H9 (cell line): ENCODE measurements around the gene SIX3. TPM values are rescaled to one million over a fixed set of nuclear protein-coding genes. Genes with fewer than 3 reads are reported as not detected.

Experiments
- DNase-seq: peaks from one replicate; pipeline ENCODE4 v3.0.0-alpha.2; 2017
- H2AFZ ChIP-seq: one replicate; pipeline ENCODE4 v1.6.1; 2013; ENCODE audit warnings: mild to moderate bottlenecking, low read length, control low read depth, moderate library complexity
- H2AK5ac ChIP-seq: 2 replicates; pipeline ENCODE4 v1.6.1; 2013; ENCODE audit warnings: low read length, control low read depth, mixed read lengths; ENCODE audit not compliant: insufficient read length
- H2BK120ac ChIP-seq: one replicate; pipeline ENCODE4 v1.6.1; 2013; ENCODE audit warnings: low read depth, mild to moderate bottlenecking, low read length, control low read depth, inconsistent platforms; ENCODE audit not compliant: poor library complexity, severe bottlenecking
- H2BK12ac ChIP-seq: 2 replicates; pipeline ENCODE4 v1.6.1; 2013; ENCODE audit warnings: low read length, control low read depth, mixed read lengths, low read depth; ENCODE audit not compliant: insufficient read length
- H2BK15ac ChIP-seq: 2 replicates; pipeline ENCODE4 v1.6.1; 2013; ENCODE audit warnings: low read depth, low read length, control low read depth
- H2BK20ac ChIP-seq: one replicate; pipeline ENCODE4 v1.6.1; 2013; ENCODE audit warnings: low read depth, mild to moderate bottlenecking, low read length, control low read depth, inconsistent platforms; ENCODE audit not compliant: poor library complexity, severe bottlenecking
- H2BK5ac ChIP-seq: 2 replicates; pipeline ENCODE4 v1.6.1; 2013; ENCODE audit warnings: low read length, control low read depth, mixed read lengths; ENCODE audit not compliant: insufficient read length
- H3K14ac ChIP-seq: 2 replicates; pipeline ENCODE4 v1.6.1; 2013; ENCODE audit warnings: low read length, control low read depth; ENCODE audit not compliant: insufficient read depth
- H3K18ac ChIP-seq: 2 replicates; pipeline ENCODE4 v1.6.1; 2013; ENCODE audit warnings: low read depth, mild to moderate bottlenecking, mixed read lengths, low read length, control low read depth; ENCODE audit not compliant: insufficient read length
- H3K23ac ChIP-seq: 2 replicates; pipeline ENCODE4 v1.6.1; 2013; ENCODE audit warnings: low read length, control low read depth, mixed read lengths, low read depth; ENCODE audit not compliant: insufficient read length
- H3K23me2 ChIP-seq: 2 replicates; pipeline ENCODE4 v1.6.1; 2013; ENCODE audit warnings: low read depth, mild to moderate bottlenecking, mixed read lengths, low read length, control low read depth; ENCODE audit not compliant: insufficient read length, poor library complexity, severe bottlenecking
- H3K27ac ChIP-seq: 2 replicates; pipeline ENCODE4 v1.5.1; 2013; ENCODE audit warnings: low read length, control low read depth, mixed read lengths, low read depth; ENCODE audit not compliant: insufficient read length
- H3K27me3 ChIP-seq: 2 replicates; pipeline ENCODE4 v1.6.1; 2013; ENCODE audit warnings: low read length, control low read depth, inconsistent platforms; ENCODE audit not compliant: insufficient read depth
- H3K4ac ChIP-seq: 2 replicates; pipeline ENCODE4 v1.6.1; 2013; ENCODE audit warnings: low read depth, mild to moderate bottlenecking, control low read depth, inconsistent platforms, low read length, moderate library complexity
- H3K4me1 ChIP-seq: 2 replicates; pipeline ENCODE4 v1.6.1; 2013; ENCODE audit warnings: low read length, control low read depth, inconsistent platforms; ENCODE audit not compliant: insufficient read depth
- H3K4me2 ChIP-seq: 2 replicates; pipeline ENCODE4 v1.6.1; 2013; ENCODE audit warnings: low read length, control low read depth, mixed read lengths; ENCODE audit not compliant: insufficient read length, insufficient read depth
- H3K56ac ChIP-seq: 2 replicates; pipeline ENCODE4 v1.6.1; 2013; ENCODE audit warnings: low read depth, mild to moderate bottlenecking, mixed read lengths, low read length, control low read depth; ENCODE audit not compliant: insufficient read length
- H3K79me1 ChIP-seq: 2 replicates; pipeline ENCODE4 v1.6.1; 2013; ENCODE audit warnings: low read depth, mild to moderate bottlenecking, moderate library complexity, low read length, control low read depth, inconsistent platforms; ENCODE audit not compliant: insufficient read depth, poor library complexity, severe bottlenecking
- H3K79me2 ChIP-seq: 2 replicates; pipeline ENCODE4 v1.6.1; 2013; ENCODE audit warnings: low read length, control low read depth, inconsistent platforms; ENCODE audit not compliant: insufficient read depth
- H3K9ac ChIP-seq: 2 replicates; pipeline ENCODE4 v1.6.1; 2013; ENCODE audit warnings: low read length, control low read depth, mixed read lengths; ENCODE audit not compliant: insufficient read length; ENCODE audit errors: extremely low read depth
- H3K9me3 ChIP-seq: one replicate; pipeline ENCODE4 v1.6.1; 2013; ENCODE audit warnings: low read depth, low read length, inconsistent platforms; ENCODE audit not compliant: control insufficient read depth
- H3T11ph ChIP-seq: one replicate; pipeline ENCODE4 v1.6.1; 2013; ENCODE audit warnings: mild to moderate bottlenecking, low read length, control low read depth, inconsistent platforms
- H4K20me1 ChIP-seq: one replicate; pipeline ENCODE4 v1.6.1; 2013; ENCODE audit not compliant: control insufficient read depth, insufficient read length, insufficient read depth
- H4K5ac ChIP-seq: 2 replicates; pipeline ENCODE4 v1.6.1; 2013; ENCODE audit warnings: low read depth, mild to moderate bottlenecking, mixed read lengths, low read length, control low read depth; ENCODE audit not compliant: insufficient read length
- H4K8ac ChIP-seq: replicated peaks from 2 replicates; pipeline ENCODE4 v1.6.1; 2013; ENCODE audit warnings: low read length, control low read depth, mixed read lengths, low read depth; ENCODE audit not compliant: insufficient read length
- H4K91ac ChIP-seq: 2 replicates; pipeline ENCODE4 v1.6.1; 2013; ENCODE audit warnings: low read depth, mild to moderate bottlenecking, moderate library complexity, mixed read lengths, low read length, control low read depth; ENCODE audit not compliant: insufficient read length
- H3K27ac Mint-ChIP-seq, 3 experiments: 2 replicates in 2 of 3; 3 replicates in 1 of 3; pipeline ENCODE4 v1.8.0; 2020 to 2021; ENCODE audit warnings: mixed read lengths in 3 of 3, mild to moderate bottlenecking in 1 of 3, moderate library complexity in 1 of 3
- H3K27me3 Mint-ChIP-seq: 2 replicates; pipeline ENCODE4 v1.8.0; 2021; ENCODE audit warnings: low read depth, mild to moderate bottlenecking, moderate library complexity, mixed read lengths
- H3K36me3 Mint-ChIP-seq, 3 experiments: 2 replicates in 2 of 3; 3 replicates in 1 of 3; pipeline ENCODE4 v1.8.0; 2020 to 2021; ENCODE audit warnings: low read depth in 3 of 3, mixed read lengths in 3 of 3; ENCODE audit not compliant: insufficient read depth in 1 of 3
- H3K4me1 Mint-ChIP-seq, 2 experiments: 2 replicates each; pipeline ENCODE4 v1.8.0; 2020; ENCODE audit warnings: mixed read lengths in 2 of 2
- H3K4me3 Mint-ChIP-seq, 2 experiments: 2 replicates in 1 of 2; 3 replicates in 1 of 2; pipeline ENCODE4 v1.8.0; 2020 to 2021; ENCODE audit warnings: mild to moderate bottlenecking in 2 of 2, mixed read lengths in 2 of 2, moderate library complexity in 1 of 2
- H3K9me3 Mint-ChIP-seq, 2 experiments: 2 replicates in 1 of 2; 3 replicates in 1 of 2; pipeline ENCODE4 v1.8.0; 2020; ENCODE audit warnings: mild to moderate bottlenecking in 2 of 2, mixed read lengths in 2 of 2, moderate library complexity in 1 of 2
- WGBS: extraction: QIAGEN DNeasy Blood & Tissue Kit; methylation state at CpG from one replicate; pipeline ENCODE4 v1.1.7; 2013; ENCODE audit warnings: missing lambda C conversion rate, low lambda C conversion rate, mixed read lengths; ENCODE audit not compliant: insufficient read length; ENCODE audit errors: extremely low coverage; 5-methylcytosine and 5-hydroxymethylcytosine counted together
- total RNA-seq: library from RNA; stranded (reverse); gene quantifications from 2 replicates; pipeline ENCODE4 v1.2.1, GENCODE V29; 2021
- TF ChIP-seq, protein P1 (sequence below): fragments of 200-600 bp; sonication (generic); conservative IDR thresholded peaks from 3 replicates; pipeline ENCODE4 v1.8.0; 2021; ENCODE audit warnings: antibody characterized with exemption, mild to moderate bottlenecking

Gene SIX3
- total RNA-seq, 1 experiment from 2014 or later = 0.55 TPM

DNA sequence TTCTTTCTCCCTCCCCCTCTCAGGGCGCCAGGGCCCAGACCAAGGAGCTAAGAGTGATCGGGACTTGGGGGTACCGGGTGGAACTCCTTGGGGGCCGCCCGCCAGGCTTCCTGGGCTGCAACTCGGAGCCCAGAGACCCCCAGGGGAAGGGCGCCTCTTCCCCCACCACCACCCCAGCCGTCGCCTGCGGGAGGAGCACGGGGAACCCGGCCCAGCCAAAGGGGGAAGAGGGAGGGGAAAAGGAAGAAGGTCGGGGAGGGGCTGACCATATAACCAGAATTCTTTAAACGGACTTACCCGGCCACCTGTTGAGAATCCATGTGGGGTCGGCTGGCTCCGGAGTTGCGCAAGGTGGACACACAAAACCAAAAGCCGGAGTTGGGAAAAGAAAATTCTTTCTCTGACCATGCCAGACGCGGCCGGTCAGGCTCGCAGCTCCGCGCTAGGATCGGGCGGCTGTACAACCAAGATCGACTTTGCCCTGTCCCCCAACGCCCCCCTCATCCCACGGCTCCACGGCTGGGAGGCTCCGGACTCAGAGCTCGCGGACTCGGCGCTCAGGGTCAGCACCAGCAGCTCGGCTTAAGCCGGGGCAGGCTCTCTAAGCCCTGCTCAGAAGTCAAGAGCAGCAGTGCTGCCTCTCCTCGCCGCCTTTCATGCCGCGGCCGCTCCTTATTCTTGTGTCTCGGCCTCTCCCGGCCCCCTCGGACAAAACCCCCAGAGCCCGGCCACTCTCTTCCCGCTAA lies 6.3 kb upstream of the SIX3 start:
- Histone ChIP-seq H2BK15ac (no peak overlapping the region), H2BK12ac (no peak overlapping the region), H3K56ac (no peak overlapping the region), H3T11ph (no peak overlapping the region), H3K14ac (no peak overlapping the region), H3K79me2 (no peaks in the 10 kb centered on the region), H3K4me2 (peak overlapping the region; percentile 39), H3K4ac (no peak overlapping the region), H4K91ac (no peak overlapping the region), H4K20me1 (peaks cover 6% of the 10 kb centered on the region), H3K27me3 (peaks cover 87% of the 10 kb centered on the region), H4K5ac (no peak overlapping the region), H2BK20ac (no peak overlapping the region), H3K9ac (no peak overlapping the region), H2BK5ac (no peak overlapping the region), H3K23ac (no peak overlapping the region), H2AK5ac (no peak overlapping the region), H3K9me3 (no peaks in the 10 kb centered on the region), H3K4me1 (peaks cover 9% of the 10 kb centered on the region), H2BK120ac (no peak overlapping the region), H3K18ac (no peak overlapping the region), H4K8ac (no peak overlapping the region), H2AFZ (no peak overlapping the region), H3K27ac (no peak overlapping the region), H3K23me2 (peaks cover 35% of the 10 kb centered on the region), H3K79me1 (no peaks in the 10 kb centered on the region)
- TF ChIP-seq, protein P1, sequence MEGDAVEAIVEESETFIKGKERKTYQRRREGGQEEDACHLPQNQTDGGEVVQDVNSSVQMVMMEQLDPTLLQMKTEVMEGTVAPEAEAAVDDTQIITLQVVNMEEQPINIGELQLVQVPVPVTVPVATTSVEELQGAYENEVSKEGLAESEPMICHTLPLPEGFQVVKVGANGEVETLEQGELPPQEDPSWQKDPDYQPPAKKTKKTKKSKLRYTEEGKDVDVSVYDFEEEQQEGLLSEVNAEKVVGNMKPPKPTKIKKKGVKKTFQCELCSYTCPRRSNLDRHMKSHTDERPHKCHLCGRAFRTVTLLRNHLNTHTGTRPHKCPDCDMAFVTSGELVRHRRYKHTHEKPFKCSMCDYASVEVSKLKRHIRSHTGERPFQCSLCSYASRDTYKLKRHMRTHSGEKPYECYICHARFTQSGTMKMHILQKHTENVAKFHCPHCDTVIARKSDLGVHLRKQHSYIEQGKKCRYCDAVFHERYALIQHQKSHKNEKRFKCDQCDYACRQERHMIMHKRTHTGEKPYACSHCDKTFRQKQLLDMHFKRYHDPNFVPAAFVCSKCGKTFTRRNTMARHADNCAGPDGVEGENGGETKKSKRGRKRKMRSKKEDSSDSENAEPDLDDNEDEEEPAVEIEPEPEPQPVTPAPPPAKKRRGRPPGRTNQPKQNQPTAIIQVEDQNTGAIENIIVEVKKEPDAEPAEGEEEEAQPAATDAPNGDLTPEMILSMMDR = no peak
- no CpG with 5 or more reads among the region's 48 CpGs for WGBS
- H3K9me3 Mint-ChIP-seq = peaks cover 0 to 3% of the 10 kb centered on the region in 2 experiments; a peak in 2 of 5 replicates
- peak; percentile 64 for DNase-seq
- H3K27ac Mint-ChIP-seq = no peak overlapping the region
- no peaks in the 10 kb centered on the region; a peak in 1 of 7 replicates for H3K36me3 Mint-ChIP-seq
- H3K4me3 Mint-ChIP-seq = peak overlapping the region; percentile 58 to 81
- H3K4me1 Mint-ChIP-seq = peaks cover 59 to 69% of the 10 kb centered on the region in 2 experiments
- H3K27me3 Mint-ChIP-seq = peaks cover 99% of the 10 kb centered on the region
